SK-N-SH (cell line): ENCODE data around the gene CD74. TPM values are rescaled to one million over a fixed set of nuclear protein-coding genes. Genes with fewer than 3 reads are reported as not detected.

ENCODE experiments used
- CTCF ChIA-PET: fragments of 300-600, 350-600 bp; formaldehyde crosslinking; extraction: SDS; loops from one replicate; lab custom pipeline; 2021; lab: Yijun Ruan, JAX
- POLR2A ChIA-PET: fragments of 350-600 bp; sonication (Branson Sonifier 250); formaldehyde crosslinking; extraction: SDS; loops from one replicate; lab custom pipeline; 2020; ENCODE audit warnings: antibody characterized with exemption, inconsistent platforms; lab: Yijun Ruan, JAX
- DNase-seq: peaks from one replicate; pipeline ENCODE4 v3.0.0; 2012
- H2AFZ ChIP-seq: fragments of 200-600 bp; sonication (generic); 2 replicates; pipeline ENCODE4 v1.8.1; 2016; ENCODE audit warnings: antibody characterized with exemption, mild to moderate bottlenecking, low read depth
- H3F3A ChIP-seq: fragments of 200-600 bp; sonication (generic); replicated peaks from 2 replicates; pipeline ENCODE3; 2016; ENCODE audit warnings: antibody characterized with exemption, mild to moderate bottlenecking; ENCODE audit not compliant: insufficient read depth
- H3K27ac ChIP-seq, 2 experiments: fragments of 200-500 bp in 1 of 2; fragments of 200-600 bp in 1 of 2; sonication (Bioruptor generic) in 1 of 2; sonication (generic), shearing (Covaris generic) in 1 of 2; 2 replicates each; pipeline versions ENCODE4 v1.5.1 to v1.6.1; 2014 to 2016; ENCODE audit warnings: low read depth in 2 of 2, inconsistent platforms in 1 of 2, low read length in 1 of 2, mild to moderate bottlenecking in 1 of 2, mixed read lengths in 1 of 2
- H3K27me3 ChIP-seq: fragments of 200-600 bp; sonication (generic), shearing (Covaris generic); 2 replicates; pipeline ENCODE4 v1.6.1; 2016; ENCODE audit warnings: mixed run types; ENCODE audit not compliant: insufficient read depth
- H3K36me3 ChIP-seq, 2 experiments: fragments of 200-500 bp in 1 of 2; fragments of 200-600 bp in 1 of 2; sonication (Bioruptor generic) in 1 of 2; sonication (generic) in 1 of 2; replicated peaks in 1 of 2; 2 replicates each; pipeline versions ENCODE3 to v1.5.1; 2014 to 2016; ENCODE audit warnings: low read length in 1 of 2, mild to moderate bottlenecking in 1 of 2; ENCODE audit not compliant: insufficient read depth in 2 of 2, control insufficient read depth in 1 of 2
- H3K4me1 ChIP-seq, 2 experiments: fragments of 200-500 bp in 1 of 2; fragments of 200-600 bp in 1 of 2; sonication (Bioruptor generic) in 1 of 2; sonication (generic), shearing (Covaris generic) in 1 of 2; 2 replicates each; pipeline versions ENCODE4 v1.5.1 to v1.6.1; 2014 to 2016; ENCODE audit warnings: low read depth in 1 of 2, low read length in 1 of 2, mixed run types in 1 of 2; ENCODE audit not compliant: insufficient read depth in 2 of 2, control insufficient read depth in 1 of 2
- H3K4me2 ChIP-seq: fragments of 200-600 bp; sonication (generic), shearing (Covaris generic); 2 replicates; pipeline ENCODE4 v1.6.1; 2017; ENCODE audit warnings: mixed run types
- H3K4me3 ChIP-seq, 2 experiments: fragments of 200-500 bp in 1 of 2; fragments of 200-600 bp in 1 of 2; sonication (Bioruptor generic) in 1 of 2; sonication (generic), shearing (Covaris generic) in 1 of 2; 2 replicates each; pipeline versions ENCODE4 v1.5.1 to v1.8.1; 2014 to 2016; ENCODE audit warnings: low read depth in 2 of 2, inconsistent platforms in 1 of 2, low read length in 1 of 2, mild to moderate bottlenecking in 1 of 2, mixed read lengths in 1 of 2, moderate library complexity in 1 of 2
- H3K79me2 ChIP-seq: fragments of 200-600 bp; sonication (generic); 2 replicates; pipeline ENCODE4 v1.8.1; 2017; ENCODE audit warnings: mild to moderate bottlenecking; ENCODE audit not compliant: insufficient read depth
- H3K9ac ChIP-seq: fragments of 200-600 bp; sonication (generic); 2 replicates; pipeline ENCODE4 v1.6.1; 2017; ENCODE audit warnings: mixed run types
- H3K9me2 ChIP-seq: fragments of 200-600 bp; sonication (generic); 2 replicates; pipeline ENCODE4 v1.6.1; 2017; ENCODE audit warnings: mixed run types
- H3K9me3 ChIP-seq: fragments of 200-600 bp; sonication (generic); 2 replicates; pipeline ENCODE4 v1.6.1; 2017; ENCODE audit warnings: mixed run types, mild to moderate bottlenecking, moderate library complexity
- H4K20me1 ChIP-seq: fragments of 200-600 bp; sonication (generic); 2 replicates; pipeline ENCODE4 v1.6.1; 2017; ENCODE audit warnings: mild to moderate bottlenecking, mixed run types; ENCODE audit not compliant: insufficient read depth
- ELF1 ChIP-seq: IDR thresholded peaks from 2 replicates; pipeline ENCODE4 v1.4.0; 2012
- EP300 ChIP-seq, 2 experiments: IDR thresholded peaks; 2 replicates each; pipeline versions ENCODE4 v1.4.0 to v1.6.1; 2012; ENCODE audit warnings: borderline replicate concordance in 1 of 2, low read depth in 1 of 2, low read length in 1 of 2
- EZH2phosphoT487 ChIP-seq: fragments of 200-600 bp; sonication (generic); IDR thresholded peaks from 2 replicates; pipeline ENCODE4 v1.6.1; 2017; ENCODE audit warnings: low read depth, mixed run types, mild to moderate bottlenecking, antibody characterized with exemption, moderate library complexity, borderline replicate concordance
- GABPA ChIP-seq: IDR thresholded peaks from 2 replicates; pipeline ENCODE4 v1.4.0; 2012; ENCODE audit warnings: low read depth, mild to moderate bottlenecking
- MAX ChIP-seq: IDR thresholded peaks from 2 replicates; pipeline ENCODE4 v1.4.0; 2012; ENCODE audit warnings: low read depth
- MXI1 ChIP-seq: IDR thresholded peaks from 2 replicates; pipeline ENCODE4 v1.6.1; 2012; ENCODE audit warnings: mild to moderate bottlenecking, low read depth, low read length, improper control_type of control experiment
- NFIC ChIP-seq: IDR thresholded peaks from 2 replicates; pipeline ENCODE4 v1.4.0; 2012; ENCODE audit warnings: borderline replicate concordance
- NRF1 ChIP-seq: IDR thresholded peaks from 2 replicates; pipeline ENCODE4 v1.6.1; 2012; ENCODE audit warnings: low read depth, mild to moderate bottlenecking, low read length
- POLR2AphosphoS5 ChIP-seq: IDR thresholded peaks from 2 replicates; pipeline ENCODE4 v1.6.1; 2012; ENCODE audit warnings: low read depth, low read length
- RAD21 ChIP-seq: IDR thresholded peaks from 2 replicates; pipeline ENCODE4 v1.6.1; 2012; ENCODE audit warnings: mild to moderate bottlenecking, low read length
- SIN3A ChIP-seq: IDR thresholded peaks from 2 replicates; pipeline ENCODE4 v1.6.1; 2012; ENCODE audit warnings: low read depth, mild to moderate bottlenecking, low read length, moderate library complexity, borderline replicate concordance
- TAF1 ChIP-seq: IDR thresholded peaks from 2 replicates; pipeline ENCODE4 v1.6.1; 2012; ENCODE audit warnings: low read depth, mild to moderate bottlenecking, low read length, moderate library complexity, borderline replicate concordance
- TCF12 ChIP-seq: IDR thresholded peaks from 2 replicates; pipeline ENCODE4 v1.4.0; 2012
- TEAD4 ChIP-seq: IDR thresholded peaks from 2 replicates; pipeline ENCODE4 v1.4.0; 2012; ENCODE audit warnings: mild to moderate bottlenecking, borderline replicate concordance; ENCODE audit not compliant: insufficient read depth
- USF1 ChIP-seq: IDR thresholded peaks from 2 replicates; pipeline ENCODE4 v1.4.0; 2012; ENCODE audit warnings: low read depth, borderline replicate concordance
- USF2 ChIP-seq: fragments of 150-350 bp; IDR thresholded peaks from 2 replicates; pipeline ENCODE4 v1.6.1; 2017; ENCODE audit warnings: antibody characterized with exemption, low read length, low read depth, borderline replicate concordance
- YY1 ChIP-seq: IDR thresholded peaks from 2 replicates; pipeline ENCODE4 v1.4.0; 2012; ENCODE audit warnings: low read depth, mild to moderate bottlenecking
- ZBTB33 ChIP-seq: IDR thresholded peaks from 2 replicates; pipeline ENCODE4 v1.4.0; 2012; ENCODE audit warnings: low read depth, borderline replicate concordance
- WGBS: methylation state at CpG from one replicate; pipeline ENCODE4 v1.1.6; 2017; ENCODE audit warnings: low lambda C conversion rate; 5-methylcytosine and 5-hydroxymethylcytosine counted together
- polyA plus RNA-seq, 3 experiments: library from polyadenylated mRNA; depleted of rRNA; stranded (reverse); fragments of >200 nt; gene quantifications; 2 replicates each; pipeline ENCODE4 v1.2.3, GENCODE V29; 2012

CD74 gene
- polyA plus RNA-seq, 1 of the 3 experiments (the other 2 are of a cell fraction), result 0.26 TPM

GRCh38 chr5:150358261-150359095 lies 54.2 kb downstream of the CD74 start:
- Histone ChIP-seq H4K20me1 (peaks cover 5% of the 10 kb centered on the region; the same call in 1 of the 2 replicates), H3K4me2 (peak overlapping the region; percentile 90), H3K4me1 (peaks cover 3 to 16% of the 10 kb centered on the region in 2 experiments; a peak in 1 of 4 replicates), H3K27ac (peak overlapping the region; percentile 57 to 60; a peak in 3 of 4 replicates), H3K27me3 (no peaks in the 10 kb centered on the region), H3K9me3 (no peaks in the 10 kb centered on the region), H3F3A (no peaks in the 10 kb centered on the region), H3K9ac (peak overlapping the region; percentile 81), H3K79me2 (peaks cover 45% of the 10 kb centered on the region), H3K36me3 (peaks cover 11 to 34% of the 10 kb centered on the region in 2 experiments), H3K9me2 (no peaks in the 10 kb centered on the region), H2AFZ (peak overlapping the region; percentile 61; the same call in 1 of the 2 replicates), H3K4me3 (peak overlapping the region; percentile 86 to 90)
- DNase-seq, result no peak
- ChIA-PET POLR2A (interaction anchor here (0.5 to 2.1 kb wide), 3 partner anchors 15 to 58 kb away, joined by 4 read pairs; no protein-coding TSS in a partner anchor), CTCF (interaction anchor here (0.6 to 1.6 kb wide), 6 partner anchors 10 to 793 kb away, joined by 3 to 4 read pairs (median 4); no protein-coding TSS in a partner anchor)
- WGBS, result 49% methylated on average over 22 of the region's 23 CpGs
- TF ChIP-seq EP300 (IDR thresholded peaks at IDR 0.05; ENCODE audit: borderline replicate concordance in 1 of 2, low read depth in 1 of 2, low read length in 1 of 2), result no peak
- TF ChIP-seq, all 33 proteins: peak for 0

GRCh38 chr5:150357326-150358260 lies 55.1 kb downstream of the CD74 start, which contains the start of gene TCOF1:
TSS of gene TCOF1 (plus strand) at chr5:150357697. CDS start at chr5:150357747, 50 bp downstream.
- 4% methylated on average over 35 of the region's 90 CpGs for WGBS
- Histone ChIP-seq H3K9me2 (no peaks in the 10 kb centered on the region), H3K4me3 (peak within 1 kb of the TSS; percentile 86 to 90), H3K4me2 (peak within 1 kb of the TSS; percentile 90), H3K4me1 (peaks cover 3 to 19% of the 10 kb centered on the region in 2 experiments; a peak in 1 of 4 replicates), H3K9ac (peak within 1 kb of the TSS; percentile 81), H3F3A (no peaks in the 10 kb centered on the region), H2AFZ (peak within 1 kb of the TSS; percentile 96), H3K9me3 (no peaks in the 10 kb centered on the region), H3K79me2 (peaks cover 45% of the 10 kb centered on the region), H3K27ac (peak within 1 kb of the TSS; percentile 57 to 60), H3K36me3 (peaks cover 11 to 26% of the 10 kb centered on the region in 2 experiments), H4K20me1 (peaks cover 5% of the 10 kb centered on the region; the same call in 1 of the 2 replicates), H3K27me3 (no peaks in the 10 kb centered on the region)
- DNase-seq, result peak; percentile 98
- ChIA-PET CTCF (interaction anchor here (1.1 to 1.6 kb wide), 4 partner anchors 11 to 523 kb away, joined by 3 to 4 read pairs (median 3); no protein-coding TSS in a partner anchor), POLR2A (interaction anchor here (0.5 to 2.1 kb wide), 2 partner anchors 16 to 53 kb away, joined by 4 read pairs; no protein-coding TSS in a partner anchor)
- TF ChIP-seq ZBTB33 (peak; percentile 76; the same call in 1 of the 2 replicates), TEAD4 (no peak), USF1 (no peak), NRF1 (peak; percentile 46), POLR2AphosphoS5 (peak; percentile 57), RAD21 (no peak), MXI1 (peak; percentile 99), MAX (peak; percentile 96), TAF1 (peak; percentile 42; the same call in 1 of the 2 replicates), TCF12 (no peak), ELF1 (peak; percentile 69; the same call in 1 of the 2 replicates), EZH2phosphoT487 (no peak), NFIC (no peak), SIN3A (peak; percentile 94), YY1 (no peak), USF2 (no peak), GABPA (peak; percentile 88)
